Loucy (cell line): Measurements from ENCODE around the gene PROS1.

Source experiments
- H2AFZ ChIP-seq: fragments of 200-600 bp; sonication (generic); 2 replicates; pipeline ENCODE4 v1.6.0; 2016; ENCODE audit warnings: antibody characterized with exemption, mild to moderate bottlenecking, low read length, moderate library complexity
- H3F3A ChIP-seq: fragments of 200-600 bp; 2 replicates; pipeline ENCODE4 v1.6.0; 2016; ENCODE audit warnings: antibody characterized with exemption, low read depth, mild to moderate bottlenecking
- H3K27me3 ChIP-seq: fragments of 200-600 bp; sonication (generic); 2 replicates; pipeline ENCODE4 v1.6.1; 2014; ENCODE audit warnings: low read length, mild to moderate bottlenecking; ENCODE audit not compliant: insufficient read depth, poor library complexity, severe bottlenecking
- H3K36me3 ChIP-seq: fragments of 200-600 bp; sonication (generic); 2 replicates; pipeline ENCODE4 v1.6.1; 2016; ENCODE audit warnings: low read length; ENCODE audit not compliant: insufficient read depth
- H3K4me1 ChIP-seq: fragments of 200-600 bp; sonication (generic); 2 replicates; pipeline ENCODE4 v1.5.1; 2014; ENCODE audit warnings: low read length, mild to moderate bottlenecking; ENCODE audit not compliant: insufficient read depth, poor library complexity, severe bottlenecking
- H3K4me2 ChIP-seq: fragments of 200-600 bp; sonication (generic); 2 replicates; pipeline ENCODE4 v1.6.0; 2014; ENCODE audit warnings: antibody characterized with exemption, low read length, low read depth, mild to moderate bottlenecking; ENCODE audit not compliant: poor library complexity, severe bottlenecking
- H3K4me3 ChIP-seq: fragments of 200-600 bp; sonication (generic); 2 replicates; pipeline ENCODE4 v1.5.1; 2014; ENCODE audit warnings: low read length, mild to moderate bottlenecking, mixed read lengths; ENCODE audit not compliant: poor library complexity, severe bottlenecking
- H3K79me2 ChIP-seq: fragments of 200-600 bp; sonication (generic); 2 replicates; pipeline ENCODE4 v1.6.1; 2014; ENCODE audit warnings: low read length; ENCODE audit not compliant: insufficient read depth
- H3K9ac ChIP-seq: fragments of 200-600 bp; sonication (generic); 2 replicates; pipeline ENCODE4 v1.6.0; 2014; ENCODE audit warnings: mild to moderate bottlenecking, low read depth, low read length, moderate library complexity; ENCODE audit not compliant: poor library complexity, severe bottlenecking
- H3K9me2 ChIP-seq: fragments of 200-600 bp; sonication (generic); replicated peaks from 2 replicates; pipeline ENCODE4 v1.6.1; 2016; ENCODE audit warnings: low read depth, low read length, mixed read lengths
- H3K9me3 ChIP-seq: fragments of 200-600 bp; sonication (generic); 2 replicates; pipeline ENCODE4 v1.6.1; 2014; ENCODE audit warnings: mild to moderate bottlenecking, antibody characterized with exemption, low read length, low read depth; ENCODE audit not compliant: insufficient read depth
- H4K20me1 ChIP-seq: fragments of 200-600 bp; sonication (generic); 2 replicates; pipeline ENCODE4 v1.6.0; 2014; ENCODE audit warnings: antibody characterized with exemption, low read length, mild to moderate bottlenecking; ENCODE audit not compliant: insufficient read depth, poor library complexity, severe bottlenecking
- CTCF ChIP-seq: fragments of 200-600 bp; sonication (generic); conservative IDR thresholded peaks from 2 replicates; pipeline ENCODE4 v1.5.1; 2014; ENCODE audit warnings: mild to moderate bottlenecking, antibody characterized with exemption, low read length
- EZH2phosphoT487 ChIP-seq: fragments of 200-600 bp; IDR thresholded peaks from 2 replicates; pipeline ENCODE4 v1.6.1; 2018; ENCODE audit warnings: antibody characterized with exemption, mild to moderate bottlenecking, moderate library complexity, borderline replicate concordance

PROS1 gene

GRCh38 chr3:94001827-94002495 is 28.3 kb upstream of the PROS1 start:
- Histone ChIP-seq H3K4me1 (no peaks in the 10 kb centered on the region), H3K4me2 (no peak overlapping the region), H4K20me1 (no peaks in the 10 kb centered on the region), H3K9me3 (no peaks in the 10 kb centered on the region), H2AFZ (no peak overlapping the region), H3K9me2 (no peaks in the 10 kb centered on the region), H3K4me3 (no peak overlapping the region), H3F3A (no peaks in the 10 kb centered on the region), H3K27me3 (no peaks in the 10 kb centered on the region), H3K79me2 (no peaks in the 10 kb centered on the region), H3K36me3 (no peaks in the 10 kb centered on the region), H3K9ac (no peak overlapping the region)
- TF ChIP-seq CTCF (no peak), EZH2phosphoT487 (no peak)

- no peaks in the 10 kb centered on the region for H3K27me3 ChIP-seq
- no peaks in the 10 kb centered on the region for H3K36me3 ChIP-seq
- H3K79me2 ChIP-seq = no peaks in the 10 kb centered on the region
- H3K4me3 ChIP-seq = no peak overlapping the region
- TF ChIP-seq EZH2phosphoT487 = no peak
- TF ChIP-seq CTCF = no peak
- no peak overlapping the region for H2AFZ ChIP-seq
- no peaks in the 10 kb centered on the region for H3K9me3 ChIP-seq
- no peaks in the 10 kb centered on the region for H4K20me1 ChIP-seq
- no peak overlapping the region for H3K4me2 ChIP-seq
- no peaks in the 10 kb centered on the region for H3K9me2 ChIP-seq
- H3K9ac ChIP-seq = no peak overlapping the region
- H3F3A ChIP-seq = no peaks in the 10 kb centered on the region
- H3K4me1 ChIP-seq = no peaks in the 10 kb centered on the region
Observed at GRCh38 chr3:94001191-94001590, 27.5 kb upstream of the PROS1 start.

GRCh38 chr3:93994056-93994455 is 20.4 kb upstream of the PROS1 start:
- no peaks in the 10 kb centered on the region for H3F3A ChIP-seq
- no peaks in the 10 kb centered on the region for H3K27me3 ChIP-seq
- no peak overlapping the region for H3K4me3 ChIP-seq
- peaks cover 5% of the 10 kb centered on the region for H3K4me1 ChIP-seq
- H3K36me3 ChIP-seq = no peaks in the 10 kb centered on the region
- no peaks in the 10 kb centered on the region for H4K20me1 ChIP-seq
- no peak overlapping the region for H3K4me2 ChIP-seq
- peaks cover 3% of the 10 kb centered on the region; the same call in 1 of the 2 replicates for H3K79me2 ChIP-seq
- no peak overlapping the region for H3K9ac ChIP-seq
- TF ChIP-seq CTCF (no peak), EZH2phosphoT487 (no peak)
- no peak overlapping the region for H2AFZ ChIP-seq
- no peaks in the 10 kb centered on the region for H3K9me2 ChIP-seq
- H3K9me3 ChIP-seq = no peaks in the 10 kb centered on the region
